NCI-H69 (cell line): Measurements from ENCODE around the gene LEPROT.
A peak's percentile ranks its signal among the peaks of the same experiment; 100 is the strongest.

Source experiments
- DNase-seq: peaks from one replicate; lab custom pipeline; 2025; lab: John Stamatoyannopoulos, UW

The LEPROT gene

DNA sequence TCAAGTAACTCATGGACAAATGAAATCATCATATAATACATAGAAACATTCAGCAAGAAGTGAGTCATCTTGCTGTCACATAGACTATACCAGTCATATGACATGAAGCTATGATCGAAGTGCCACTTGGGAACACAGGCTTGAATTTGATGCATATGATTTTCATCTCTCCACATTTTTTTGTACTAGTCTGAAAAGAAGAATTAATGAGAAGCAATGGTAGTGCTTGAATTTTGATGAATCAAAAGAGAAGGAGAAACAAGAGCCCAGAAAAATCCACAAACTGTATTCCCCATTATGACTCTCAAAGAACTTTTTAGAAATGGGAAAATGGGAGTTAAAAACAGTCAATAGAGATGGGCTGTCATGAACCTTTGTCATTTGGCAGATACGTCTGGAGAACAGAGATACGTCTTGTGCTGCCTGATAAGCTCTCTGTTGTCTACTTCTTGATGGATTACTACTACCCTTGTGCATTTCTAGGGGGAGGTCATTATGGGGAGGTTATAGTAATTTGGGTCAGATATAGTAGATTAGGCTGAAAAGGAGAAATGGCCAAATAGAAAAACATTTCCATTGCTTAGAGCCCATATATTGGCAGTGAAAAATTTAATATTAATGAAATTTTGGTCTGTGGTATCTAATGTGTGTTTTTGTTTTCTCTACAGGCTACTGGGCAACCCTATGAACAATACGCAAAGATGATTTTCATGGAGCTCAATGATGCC, 8.0 kb upstream of the LEPROT start:
- DNase-seq = no peak

DNA sequence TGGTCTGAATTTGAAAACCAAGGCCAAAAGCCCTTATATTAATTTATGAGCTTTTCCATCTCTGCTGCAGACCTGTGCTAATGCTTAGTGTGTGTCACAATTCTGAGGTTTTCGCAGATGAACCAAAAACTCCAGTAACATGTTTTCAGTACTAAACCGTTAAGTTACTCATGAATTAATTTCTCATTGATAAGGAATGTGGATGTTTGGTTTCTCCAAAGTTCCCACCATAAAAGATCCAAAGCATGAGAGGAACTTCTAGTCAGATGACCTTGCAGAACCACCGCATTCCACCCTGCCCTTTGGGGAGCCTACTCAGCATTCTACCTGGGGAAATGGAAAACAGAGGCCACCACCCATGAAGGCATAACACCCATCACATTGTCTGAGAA, 7.5 kb upstream of the LEPROT start:
- no peak for DNase-seq

DNA sequence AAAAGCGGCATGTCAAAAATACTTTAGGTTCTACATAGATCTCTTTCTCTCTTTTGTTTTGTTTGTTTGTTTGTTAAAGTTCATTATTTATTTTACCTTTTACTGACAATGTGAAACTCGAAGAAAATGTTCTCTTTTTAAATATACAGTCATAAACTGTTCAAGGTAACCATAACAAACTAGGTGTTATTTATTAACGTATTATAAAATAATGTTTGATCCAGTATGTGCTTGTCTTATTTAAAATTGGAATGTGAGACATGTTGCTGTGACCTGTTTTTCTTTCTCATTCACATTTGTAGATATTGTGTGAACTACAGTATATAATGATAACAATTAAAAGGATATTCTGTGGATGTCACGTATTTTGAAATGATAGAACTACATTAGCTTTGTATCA, 5.9 kb upstream of the LEPROT start:
- no peak for DNase-seq

DNA sequence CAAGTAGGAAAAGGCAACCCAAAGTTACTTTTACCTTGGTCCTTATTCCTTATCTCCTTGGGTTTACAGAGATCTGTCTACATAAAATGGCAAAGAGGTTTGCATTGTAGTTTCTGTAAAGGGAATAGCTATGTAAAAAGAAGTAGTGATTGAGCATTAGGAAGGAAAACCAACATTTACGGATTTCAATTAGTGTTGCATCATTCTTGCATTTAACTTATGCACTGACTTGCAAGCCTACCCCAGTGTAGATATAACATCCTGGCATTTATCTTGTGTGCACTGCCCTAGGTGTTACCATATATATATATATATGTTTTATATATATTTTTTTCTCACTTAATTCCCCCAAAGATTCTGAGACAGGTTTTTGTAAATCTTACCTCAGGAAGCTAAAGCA, 3.7 kb upstream of the LEPROT start:
- DNase-seq = no peak

DNA sequence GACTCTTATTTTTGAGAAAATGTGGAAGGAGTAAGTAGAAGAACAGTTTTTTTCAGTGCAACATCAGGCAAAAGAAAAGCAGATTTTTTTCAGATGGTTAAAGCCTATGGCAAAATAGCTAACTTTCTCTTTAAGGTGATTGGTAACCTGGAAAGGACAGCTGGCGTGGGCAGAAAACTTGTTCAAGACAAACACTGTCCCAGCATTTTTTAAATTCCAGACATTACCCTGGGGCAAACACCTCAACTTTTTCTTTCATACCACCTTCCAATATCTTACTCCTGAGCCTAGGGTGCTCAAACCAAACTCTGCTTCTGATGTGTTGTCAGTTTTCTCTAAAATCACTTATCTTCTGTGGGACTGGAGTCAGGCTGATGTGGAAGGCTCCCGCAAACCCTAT, 2.7 kb upstream of the LEPROT start:
- DNase-seq = no peak

DNA sequence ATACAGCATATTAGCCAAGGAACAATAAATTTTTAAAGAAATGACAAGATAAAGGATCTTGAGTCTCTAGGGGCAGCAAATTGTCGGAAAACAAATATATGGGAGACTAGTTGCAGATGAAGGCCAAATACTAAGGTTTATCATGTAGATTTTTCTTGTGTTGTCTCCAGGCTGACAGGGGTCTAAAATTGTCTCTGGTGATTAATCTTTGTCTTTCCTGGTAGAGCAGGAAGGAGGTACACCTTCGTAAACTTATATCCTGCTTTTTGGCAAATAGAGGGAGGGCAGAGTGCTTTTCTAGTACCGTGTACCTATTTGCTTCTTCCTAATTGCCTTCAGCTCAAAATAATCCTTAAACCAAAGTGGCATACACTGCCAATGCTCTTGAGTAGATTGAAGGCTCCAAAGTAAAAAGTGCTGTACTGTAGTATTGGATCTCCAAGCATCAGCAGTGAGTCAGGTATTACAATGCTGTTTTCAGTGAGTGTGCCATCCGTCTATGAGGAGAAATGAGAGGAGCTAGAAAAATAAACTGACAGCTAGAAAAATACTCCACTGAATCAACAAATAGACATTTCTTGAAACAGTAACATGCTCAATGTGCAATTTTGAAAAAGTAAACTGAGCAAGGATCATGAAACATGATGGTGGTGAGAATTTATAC, 1.8 kb upstream of the LEPROT start:
- DNase-seq = no peak

DNA sequence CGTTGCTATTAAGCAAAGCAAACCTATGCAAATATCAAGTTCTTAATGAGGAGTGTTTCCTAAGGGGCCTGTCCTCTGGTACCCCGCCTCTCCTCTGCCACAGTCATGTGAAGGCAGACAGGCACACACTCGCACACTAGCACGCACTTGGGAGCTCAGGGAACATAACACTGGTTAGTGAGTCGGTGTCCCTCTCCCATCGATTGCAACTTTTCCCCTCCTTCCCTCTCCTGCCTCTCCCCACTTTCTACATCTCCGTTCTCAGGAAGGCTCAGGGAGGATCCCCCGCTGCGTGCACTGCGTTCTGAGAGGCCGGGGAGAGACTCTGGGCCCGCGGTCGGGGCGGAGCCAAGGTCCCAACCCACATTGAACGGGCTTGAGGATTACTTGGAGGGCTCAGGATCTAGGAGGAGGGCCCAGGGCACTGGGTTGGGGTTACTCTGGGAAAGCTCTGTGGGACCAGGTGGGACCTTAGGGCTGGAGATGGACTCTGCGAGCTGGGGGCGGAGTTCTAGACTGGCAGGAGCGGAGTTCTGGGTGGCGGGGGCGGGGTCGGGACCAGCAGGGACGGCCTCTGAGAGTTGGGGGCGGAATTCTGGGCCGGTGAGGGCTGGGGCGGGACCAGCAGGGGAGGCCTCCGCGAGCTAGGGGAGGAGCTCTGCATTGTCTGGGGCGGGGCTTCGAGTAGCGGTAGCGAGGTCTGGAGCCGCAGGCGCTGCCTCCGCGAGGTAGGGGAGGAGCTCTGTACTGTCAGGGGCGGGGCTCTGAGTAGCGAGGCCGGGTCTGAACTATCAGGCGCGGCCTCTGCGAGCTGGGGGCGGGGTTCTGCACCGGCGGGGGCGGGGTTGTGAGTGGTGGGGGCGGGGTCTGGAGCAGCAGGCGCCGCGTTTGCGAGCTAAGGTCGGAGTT, 533 bp upstream of the LEPROT start:
- DNase-seq = peak; percentile 97

DNA sequence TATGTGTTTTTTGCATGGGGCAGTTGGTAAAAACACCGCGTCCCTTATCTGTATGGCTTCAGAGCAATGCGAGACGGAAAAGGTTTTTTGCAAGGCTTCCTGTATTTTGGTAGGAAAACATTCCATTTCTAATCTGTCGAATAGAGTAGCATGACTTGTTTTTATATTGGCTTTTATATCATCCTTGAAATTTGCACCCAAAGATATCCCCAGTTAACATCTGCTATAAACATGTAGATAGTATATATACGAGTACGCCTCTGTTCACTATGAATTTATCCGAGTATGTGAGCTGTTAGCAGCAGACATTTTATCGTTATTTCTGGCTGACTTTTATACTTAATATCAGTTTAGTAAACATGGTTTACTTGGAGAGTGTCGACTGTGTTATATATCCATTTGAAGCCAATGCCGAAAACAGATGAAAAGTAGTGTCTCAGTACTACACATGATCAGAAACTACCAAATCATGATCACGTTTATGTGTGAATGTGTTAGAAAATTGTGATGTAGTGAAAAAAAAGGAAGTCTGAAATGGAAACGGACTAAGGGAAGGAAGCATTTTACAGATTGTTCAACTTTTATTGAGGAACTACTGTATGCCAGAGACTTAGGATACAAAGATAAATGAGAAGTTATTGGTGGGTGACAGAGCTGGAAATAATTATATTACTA, 1.0 kb downstream of the LEPROT start:
- peak; percentile 44 for DNase-seq

DNA sequence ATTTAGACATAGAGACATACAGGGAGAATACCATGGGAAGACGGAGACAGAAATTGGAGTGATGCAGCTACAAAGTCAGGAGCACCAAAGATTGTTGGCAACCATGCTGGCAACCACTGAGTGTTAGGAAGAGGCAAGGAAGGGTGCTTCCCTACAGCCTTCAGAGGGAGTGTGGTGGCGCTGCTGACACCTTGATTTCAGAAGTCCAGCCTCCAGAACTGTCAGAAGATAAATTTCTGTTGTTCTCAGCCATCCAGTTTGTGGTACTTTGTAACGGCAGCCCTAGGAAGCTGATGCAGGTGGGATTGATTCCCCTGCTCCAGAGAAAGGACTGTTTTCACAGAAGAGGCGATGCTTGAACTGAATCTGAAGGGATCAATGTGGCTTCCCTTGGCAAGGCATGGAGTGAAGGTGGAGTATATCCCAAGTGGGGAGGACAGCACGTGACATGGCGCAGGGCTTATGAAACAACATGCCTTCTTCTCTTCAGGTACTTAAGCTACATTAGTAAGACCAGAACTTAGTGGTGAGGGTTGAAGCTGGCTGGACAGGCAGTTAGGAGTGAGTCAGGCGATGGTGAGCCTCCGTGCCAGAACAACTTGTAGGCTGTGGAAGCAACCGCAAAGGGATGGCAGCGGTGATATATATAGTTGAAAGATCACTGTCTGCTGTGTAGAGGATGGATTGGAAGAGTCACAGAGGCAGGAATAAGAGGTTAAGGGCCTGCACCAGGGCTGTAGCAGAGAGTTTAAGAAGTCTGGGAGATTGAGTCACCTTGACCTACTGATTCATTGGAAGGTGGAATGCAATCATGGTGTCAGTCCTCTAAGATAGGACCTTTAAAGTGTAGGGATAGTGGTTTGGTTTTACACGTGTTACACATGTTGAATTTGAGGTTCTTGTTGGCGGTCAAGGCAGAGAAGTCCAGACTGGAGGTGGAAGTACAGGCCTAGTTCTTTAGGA, 2.1 kb downstream of the LEPROT start:
- DNase-seq = no peak

DNA sequence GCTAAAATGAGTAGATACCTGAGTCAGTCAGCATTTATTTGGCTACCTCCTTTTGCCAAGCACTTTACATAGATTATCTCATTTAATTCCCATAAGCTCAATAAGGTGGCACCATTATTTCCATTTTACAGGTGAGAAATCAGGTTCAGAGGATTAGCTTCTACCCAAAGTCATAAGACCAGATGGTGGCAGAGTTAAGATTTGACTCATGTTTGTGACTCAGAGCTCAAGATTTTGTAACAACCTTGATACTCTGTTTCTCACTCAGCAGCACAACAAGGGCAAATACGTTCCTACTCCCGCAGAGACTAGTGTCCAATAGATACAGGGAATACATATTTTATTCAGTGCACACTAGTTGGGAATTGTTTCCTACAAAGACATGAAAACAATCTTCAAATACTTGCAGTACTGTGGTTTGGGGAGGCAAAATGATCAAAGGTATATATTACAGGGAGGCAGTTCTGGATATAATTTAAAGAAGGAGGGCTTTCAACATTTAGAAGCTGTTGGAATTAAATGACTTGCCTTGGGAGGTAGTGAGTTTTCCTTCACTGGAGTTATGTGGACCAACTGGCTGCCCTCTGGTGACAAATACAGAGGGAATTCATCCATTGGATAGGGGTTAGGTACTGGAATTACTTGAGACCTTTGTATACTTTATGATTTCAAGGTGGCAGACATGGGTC, 3.6 kb downstream of the LEPROT start:
- DNase-seq = no peak

DNA sequence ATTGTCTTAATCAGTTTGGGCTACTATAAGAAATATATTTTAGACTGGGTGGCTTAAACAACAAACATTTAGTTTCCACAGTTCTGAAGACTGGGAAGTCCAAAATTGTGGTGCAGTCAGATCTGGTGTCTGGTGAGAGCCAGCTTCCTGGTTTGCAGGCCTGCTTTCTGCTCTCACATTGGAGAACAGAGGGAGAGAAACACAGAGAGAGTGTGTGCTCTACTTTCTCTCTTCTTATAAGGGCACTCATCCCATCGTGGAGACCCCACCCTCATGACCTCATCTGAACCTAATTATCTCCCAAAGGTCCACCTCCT, 4.1 kb downstream of the LEPROT start:
- no peak for DNase-seq

DNA sequence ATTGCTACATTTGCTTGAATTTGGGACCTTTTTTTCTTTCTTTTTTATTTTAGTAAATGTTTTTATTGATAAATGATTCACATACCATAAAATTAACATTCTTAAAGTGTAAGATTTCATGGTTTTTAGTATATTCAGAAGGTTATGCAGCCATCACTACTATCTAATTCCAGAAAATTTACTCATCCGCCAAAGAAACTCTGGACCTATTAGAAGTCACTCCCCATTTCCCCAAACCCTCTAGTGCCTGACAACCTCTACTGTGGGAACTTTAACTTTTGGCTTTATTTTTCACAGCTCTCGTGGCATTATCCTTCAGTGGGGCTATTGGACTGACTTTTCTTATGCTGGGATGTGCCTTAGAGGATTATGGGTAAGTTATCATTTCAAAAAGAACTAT, 4.5 kb downstream of the LEPROT start:
- DNase-seq = no peak

DNA sequence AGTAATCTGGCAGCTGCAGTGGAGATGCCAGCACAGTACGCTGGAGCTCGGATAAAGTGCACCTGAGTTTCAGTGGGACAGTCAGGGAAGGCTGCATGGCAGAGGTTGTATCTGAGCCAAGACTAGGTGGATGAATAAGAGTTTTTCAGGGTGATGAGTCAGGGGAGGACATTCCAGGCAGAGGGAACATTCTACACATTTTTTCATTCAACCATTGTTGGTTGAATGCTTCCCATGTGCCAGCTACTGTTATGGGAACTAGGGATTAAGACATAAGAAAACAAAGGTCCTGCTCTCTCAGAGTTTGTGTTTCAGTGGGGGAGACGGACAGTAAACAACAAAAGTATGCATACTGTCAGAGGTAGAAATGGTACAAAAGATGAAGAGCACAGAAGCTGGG, 5.2 kb downstream of the LEPROT start:
- no peak for DNase-seq

DNA sequence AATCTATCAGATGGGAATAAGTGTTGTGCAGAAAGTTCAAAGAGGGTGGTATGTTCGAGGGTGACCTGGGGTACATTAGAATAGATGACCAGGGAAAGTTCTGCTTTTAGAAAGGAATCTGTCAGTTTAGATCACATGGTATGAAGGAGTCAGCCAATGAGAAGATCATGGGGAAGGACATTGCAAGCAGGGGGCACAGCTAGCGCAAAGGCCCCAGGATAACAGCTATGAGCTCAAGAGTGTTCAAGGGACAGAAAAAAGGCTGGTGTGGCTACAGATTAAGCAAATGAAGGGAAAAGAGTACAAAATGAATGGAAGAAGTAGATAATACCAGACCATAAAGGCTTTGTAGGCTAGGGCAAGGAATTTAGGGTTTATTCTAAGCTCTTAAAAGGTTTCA, 8.6 kb downstream of the LEPROT start:
- DNase-seq = no peak

DNA sequence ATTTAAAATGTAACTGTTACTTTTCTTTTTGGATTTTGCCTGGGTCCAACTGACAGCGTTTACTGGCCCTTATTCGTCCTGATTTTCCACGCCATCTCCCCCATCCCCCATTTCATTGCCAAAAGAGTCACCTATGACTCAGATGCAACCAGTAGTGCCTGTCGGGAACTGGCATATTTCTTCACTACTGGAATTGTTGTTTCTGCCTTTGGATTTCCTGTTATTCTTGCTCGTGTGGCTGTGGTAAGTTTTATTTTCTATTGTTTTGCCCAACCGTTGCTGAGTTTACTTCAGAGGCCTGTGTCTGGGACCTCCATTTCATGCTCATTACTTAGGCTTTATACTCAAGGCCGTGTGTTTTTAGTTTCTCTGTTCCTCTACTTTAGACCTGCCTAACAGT, 9.3 kb downstream of the LEPROT start:
- no peak for DNase-seq

DNA sequence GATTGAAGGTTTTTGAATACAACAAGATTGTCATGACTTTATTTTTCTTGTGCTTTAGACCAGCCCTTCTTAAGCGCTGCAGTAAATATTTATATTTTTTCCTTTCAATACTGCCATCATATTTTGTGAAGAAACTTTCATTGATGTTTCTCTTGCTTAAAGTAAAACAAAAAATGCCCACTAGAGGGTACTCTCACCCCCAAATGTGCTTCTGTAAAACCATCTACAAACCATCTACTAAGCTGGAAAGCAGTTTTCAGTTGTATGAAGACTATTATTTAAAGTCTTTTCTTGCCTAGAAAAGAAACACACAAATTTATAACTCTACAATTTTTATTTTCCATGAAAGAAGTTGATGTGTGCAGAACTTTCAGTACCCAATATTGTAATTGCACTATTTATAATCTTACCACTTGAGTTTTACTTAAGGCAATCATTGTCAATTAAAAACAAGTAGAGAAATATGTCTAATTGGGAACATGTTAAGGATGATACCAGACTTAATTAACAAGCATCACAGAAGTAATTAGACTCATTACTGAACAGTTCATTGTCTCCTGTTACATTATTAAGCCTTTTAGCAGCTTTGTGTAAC, 10.7 kb downstream of the LEPROT start:
- peak; percentile 36 for DNase-seq

DNA sequence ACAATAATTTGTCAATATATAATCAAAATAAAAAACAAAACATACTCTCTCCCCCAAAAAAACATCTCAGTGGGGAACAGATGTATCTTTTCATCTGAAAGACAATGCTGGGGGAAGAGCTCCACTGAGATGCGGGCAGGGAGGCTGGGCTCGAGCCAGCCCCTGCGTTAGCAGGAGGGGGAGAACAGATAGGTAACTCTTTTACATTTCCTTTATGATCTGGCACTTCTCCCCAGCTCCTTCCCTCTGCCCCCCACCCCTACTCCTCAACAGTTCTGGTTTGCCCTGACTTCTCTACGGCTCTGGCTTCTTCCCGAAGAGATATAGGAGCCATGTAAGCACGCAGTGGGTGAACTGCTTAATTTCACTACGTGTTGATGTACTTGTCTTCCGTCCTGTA, 12.4 kb downstream of the LEPROT start:
- no peak for DNase-seq

DNA sequence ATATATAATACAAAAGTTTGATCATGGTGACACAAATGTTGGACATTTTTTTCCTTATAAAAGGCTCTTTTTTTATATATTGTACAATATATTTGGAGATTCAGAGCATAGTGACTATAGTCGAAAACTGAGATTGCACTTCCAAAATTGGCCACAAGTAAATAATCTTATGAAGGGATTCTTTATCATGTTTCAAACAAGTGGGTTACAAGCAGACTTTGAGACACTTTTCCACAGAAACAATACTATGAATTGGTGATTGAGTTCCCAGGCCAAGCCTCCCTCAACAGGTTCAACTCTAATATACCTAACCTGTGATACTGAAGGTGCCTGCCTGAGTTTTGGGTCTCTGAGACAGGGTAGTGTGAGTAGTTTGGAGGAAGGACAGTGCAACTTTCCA, 13.8 kb downstream of the LEPROT start:
- no peak for DNase-seq

DNA sequence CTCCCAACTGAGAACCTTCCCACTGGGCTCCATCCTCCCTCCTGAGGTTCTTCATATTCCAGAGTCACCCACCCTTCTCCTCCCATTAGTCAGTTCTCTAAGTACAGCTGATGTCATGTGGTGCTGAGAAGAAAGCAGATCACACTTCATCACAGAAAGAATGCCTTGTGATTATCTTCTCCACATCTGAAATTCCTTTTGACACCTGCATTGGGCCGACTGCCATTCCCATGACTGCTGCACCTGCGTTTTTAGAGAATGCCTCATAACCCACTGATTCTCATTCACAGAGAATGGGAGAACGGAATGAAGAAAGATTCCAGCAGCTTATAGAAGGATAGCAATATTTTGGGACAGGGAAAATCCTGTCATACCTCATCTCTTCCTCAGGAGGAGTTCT, 14.3 kb downstream of the LEPROT start:
- DNase-seq = no peak

DNA sequence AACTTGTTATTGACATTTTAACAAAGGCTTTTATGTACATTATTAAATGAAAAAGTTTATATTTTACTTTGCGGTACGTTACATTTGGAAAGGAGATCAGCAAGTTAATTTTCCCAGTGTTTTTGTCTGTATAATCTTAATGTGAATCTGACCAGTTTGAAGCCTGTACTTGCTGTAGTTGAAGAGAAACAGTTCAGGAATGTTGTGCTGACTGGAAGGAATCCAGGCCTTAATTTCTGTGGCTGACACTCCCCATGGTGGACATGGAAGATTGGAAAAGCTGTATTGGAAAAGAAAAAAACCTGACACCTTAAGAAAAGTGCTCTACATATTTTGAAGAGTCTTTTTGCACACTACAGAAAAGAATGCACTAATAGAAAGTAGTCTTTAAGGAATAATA, 15.5 kb downstream of the LEPROT start:
- no peak for DNase-seq
